Activated naive CD8-positive, alpha-beta T cell treated with anti-CD3 and anti-CD28 coated beads, Interleukin-2, amount 50 U/mL, for 24 hours (primary cell): ENCODE results near the gene KCNJ9.

Experiments used
- ATAC-seq: fragments of 150-1000 bp; cut with Tn5 transposase; one replicate; pipeline ENCODE4 v1.10.0; 2021
- DNase-seq: peaks from one replicate; pipeline ENCODE4 v3.0.0; 2021
- H3K27ac Mint-ChIP-seq: one replicate; pipeline ENCODE4 v1.8.0; 2021; ENCODE audit warnings: mild to moderate bottlenecking, mixed read lengths
- H3K27me3 Mint-ChIP-seq: one replicate; pipeline ENCODE4 v1.8.0; 2021; ENCODE audit warnings: mixed read lengths
- H3K36me3 Mint-ChIP-seq: one replicate; pipeline ENCODE4 v1.8.0; 2021; ENCODE audit warnings: low read depth, mixed read lengths
- H3K4me1 Mint-ChIP-seq: one replicate; pipeline ENCODE4 v1.8.0; 2021; ENCODE audit warnings: mixed read lengths
- H3K4me3 Mint-ChIP-seq: one replicate; pipeline ENCODE4 v1.8.0; 2021; ENCODE audit warnings: mild to moderate bottlenecking, moderate library complexity, mixed read lengths
- H3K9me3 Mint-ChIP-seq: one replicate; pipeline ENCODE4 v1.8.0; 2021; ENCODE audit warnings: mixed read lengths

The KCNJ9 gene

GRCh38 chr1:160058087-160058486, 23.3 kb upstream of the KCNJ9 start:
- Mint-ChIP-seq H3K27ac (no peak overlapping the region), H3K27me3 (peaks cover 12% of the 10 kb centered on the region)

GRCh38 chr1:160061369-160062229, 19.7 kb upstream of the KCNJ9 start:
- no peak for DNase-seq
- Mint-ChIP-seq H3K4me1 (no peaks in the 10 kb centered on the region), H3K27ac (no peak overlapping the region), H3K4me3 (no peak overlapping the region), H3K9me3 (no peaks in the 10 kb centered on the region), H3K36me3 (no peaks in the 10 kb centered on the region), H3K27me3 (no peaks in the 10 kb centered on the region)
- ATAC-seq: peak; percentile 38

More at GRCh38 chr1:160058087-160058486, 23.3 kb upstream of the KCNJ9 start:
- DNase-seq: no peak
- H3K4me3 Mint-ChIP-seq: no peak overlapping the region
- no peaks in the 10 kb centered on the region for H3K36me3 Mint-ChIP-seq
- no peak for ATAC-seq
- H3K9me3 Mint-ChIP-seq: no peaks in the 10 kb centered on the region
- no peaks in the 10 kb centered on the region for H3K4me1 Mint-ChIP-seq

- no peaks in the 10 kb centered on the region for H3K9me3 Mint-ChIP-seq
- H3K27me3 Mint-ChIP-seq: no peaks in the 10 kb centered on the region
- H3K4me3 Mint-ChIP-seq: no peak overlapping the region
- DNase-seq: no peak
- H3K4me1 Mint-ChIP-seq: no peaks in the 10 kb centered on the region
- ATAC-seq: no peak
- H3K27ac Mint-ChIP-seq: no peak overlapping the region
- no peaks in the 10 kb centered on the region for H3K36me3 Mint-ChIP-seq
These were observed 19.2 kb upstream of the KCNJ9 start for GRCh38 chr1:160062230-160062532.

GRCh38 chr1:160063176-160063575, 18.2 kb upstream of the KCNJ9 start:
- DNase-seq: no peak
- no peaks in the 10 kb centered on the region for H3K4me1 Mint-ChIP-seq
- H3K36me3 Mint-ChIP-seq: no peaks in the 10 kb centered on the region
- H3K4me3 Mint-ChIP-seq: no peak overlapping the region
- H3K27ac Mint-ChIP-seq: no peak overlapping the region
- H3K27me3 Mint-ChIP-seq: no peaks in the 10 kb centered on the region
- H3K9me3 Mint-ChIP-seq: no peaks in the 10 kb centered on the region
- no peak for ATAC-seq

GRCh38 chr1:160064164-160064563, 17.2 kb upstream of the KCNJ9 start:
- ATAC-seq (no peak), DNase-seq (no peak)
- peaks cover 7% of the 10 kb centered on the region for H3K27me3 Mint-ChIP-seq
- H3K9me3 Mint-ChIP-seq: no peaks in the 10 kb centered on the region
- H3K36me3 Mint-ChIP-seq: no peaks in the 10 kb centered on the region
- no peaks in the 10 kb centered on the region for H3K4me1 Mint-ChIP-seq
- no peak overlapping the region for H3K4me3 Mint-ChIP-seq
- no peak overlapping the region for H3K27ac Mint-ChIP-seq

- Mint-ChIP-seq H3K27ac (no peak overlapping the region), H3K4me1 (peaks cover 2% of the 10 kb centered on the region), H3K4me3 (no peak overlapping the region), H3K27me3 (peaks cover 11% of the 10 kb centered on the region), H3K36me3 (no peaks in the 10 kb centered on the region), H3K9me3 (no peaks in the 10 kb centered on the region)
- DNase-seq: no peak
- ATAC-seq: no peak
These were observed 16.6 kb upstream of the KCNJ9 start for GRCh38 chr1:160064746-160065145.

GRCh38 chr1:160066829-160067745, 14.3 kb upstream of the KCNJ9 start:
- ATAC-seq: no peak
- no peak overlapping the region for H3K27ac Mint-ChIP-seq

GRCh38 chr1:160068225-160068624, 13.1 kb upstream of the KCNJ9 start:
- no peaks in the 10 kb centered on the region for H3K9me3 Mint-ChIP-seq
- no peak for ATAC-seq
- H3K4me3 Mint-ChIP-seq: no peak overlapping the region
- peaks cover 8% of the 10 kb centered on the region for H3K4me1 Mint-ChIP-seq
- no peaks in the 10 kb centered on the region for H3K36me3 Mint-ChIP-seq
- no peak overlapping the region for H3K27ac Mint-ChIP-seq
- no peak for DNase-seq
- peaks cover 30% of the 10 kb centered on the region for H3K27me3 Mint-ChIP-seq

More at GRCh38 chr1:160066829-160067745, 14.3 kb upstream of the KCNJ9 start:
- H3K4me1 Mint-ChIP-seq: peaks cover 8% of the 10 kb centered on the region
- no peak overlapping the region for H3K4me3 Mint-ChIP-seq
- no peak for DNase-seq
- peaks cover 28% of the 10 kb centered on the region for H3K27me3 Mint-ChIP-seq
- no peaks in the 10 kb centered on the region for H3K36me3 Mint-ChIP-seq
- no peaks in the 10 kb centered on the region for H3K9me3 Mint-ChIP-seq

- ATAC-seq (no peak), DNase-seq (no peak)
- no peaks in the 10 kb centered on the region for H3K36me3 Mint-ChIP-seq
- H3K27me3 Mint-ChIP-seq: peaks cover 32% of the 10 kb centered on the region
- peak within 1 kb of the TSS; percentile 85 for H3K4me3 Mint-ChIP-seq
- peaks cover 8% of the 10 kb centered on the region for H3K4me1 Mint-ChIP-seq
- no peaks in the 10 kb centered on the region for H3K9me3 Mint-ChIP-seq
- H3K27ac Mint-ChIP-seq: no peak within 1 kb of the TSS
These were observed 11.7 kb upstream of the KCNJ9 start, which contains the start of gene KCNJ10 for GRCh38 chr1:160069460-160070231. TSS of gene KCNJ10 (minus strand) at chr1:160070160. CDS start at chr1:160042532, 27,628 bp downstream.

- peak; percentile 79 for DNase-seq
- Mint-ChIP-seq H3K9me3 (no peaks in the 10 kb centered on the region), H3K27me3 (peaks cover 32% of the 10 kb centered on the region), H3K4me3 (peak overlapping the region; percentile 85), H3K4me1 (peaks cover 8% of the 10 kb centered on the region), H3K36me3 (no peaks in the 10 kb centered on the region), H3K27ac (no peak overlapping the region)
- ATAC-seq: peak; percentile 81
These were observed 10.8 kb upstream of the KCNJ9 start for GRCh38 chr1:160070243-160071163.

GRCh38 chr1:160071289-160071688, 10.0 kb upstream of the KCNJ9 start:
- Mint-ChIP-seq H3K36me3 (no peaks in the 10 kb centered on the region), H3K4me1 (peaks cover 8% of the 10 kb centered on the region), H3K9me3 (no peaks in the 10 kb centered on the region), H3K4me3 (no peak overlapping the region), H3K27me3 (peaks cover 37% of the 10 kb centered on the region), H3K27ac (no peak overlapping the region)
- no peak for DNase-seq
- ATAC-seq: no peak

GRCh38 chr1:160074865-160075264, 6.5 kb upstream of the KCNJ9 start:
- peaks cover 50% of the 10 kb centered on the region for H3K27me3 Mint-ChIP-seq
- DNase-seq (no peak), ATAC-seq (no peak)
- no peak overlapping the region for H3K27ac Mint-ChIP-seq
- H3K36me3 Mint-ChIP-seq: no peaks in the 10 kb centered on the region
- no peaks in the 10 kb centered on the region for H3K9me3 Mint-ChIP-seq
- H3K4me3 Mint-ChIP-seq: no peak overlapping the region
- H3K4me1 Mint-ChIP-seq: peaks cover 11% of the 10 kb centered on the region

GRCh38 chr1:160075836-160076235, 5.5 kb upstream of the KCNJ9 start:
- Mint-ChIP-seq H3K9me3 (no peaks in the 10 kb centered on the region), H3K36me3 (no peaks in the 10 kb centered on the region), H3K4me1 (peaks cover 14% of the 10 kb centered on the region), H3K4me3 (no peak overlapping the region), H3K27me3 (peaks cover 53% of the 10 kb centered on the region), H3K27ac (no peak overlapping the region)
- no peak for DNase-seq
- no peak for ATAC-seq
